Stimulated activated CD4-positive, alpha-beta T cell treated with anti-CD3 and anti-CD28 coated beads, Interleukin-1b, Interleukin-23, amount 100 ng/mL, for 48 hours (primary cell): ENCODE measurements around the gene SSR1.
"Not testable (repeated sequence)": the region's sequence is repeated elsewhere in the genome, so short reads cannot be mapped to it uniquely, and the experiment has no call there.

Source experiments
- DNase-seq: peaks from one replicate; pipeline ENCODE4 v3.0.0-alpha.2; 2020

SSR1 gene

GRCh38 chr6:7316658-7317533 lies 3.9 kb upstream of the SSR1 start:
- no peak for DNase-seq

- DNase-seq, result no peak
These were observed 3.0 kb upstream of the SSR1 start for GRCh38 chr6:7315948-7316365.

- not testable (repeated sequence) for DNase-seq
These were observed 2.3 kb upstream of the SSR1 start for GRCh38 chr6:7315087-7315947.

GRCh38 chr6:7314414-7314813 lies 1.4 kb upstream of the SSR1 start:
- DNase-seq, result no peak

- DNase-seq, result no peak
These were observed 636 bp upstream of the SSR1 start for GRCh38 chr6:7313505-7314165.

GRCh38 chr6:7311917-7312615 lies 933 bp downstream of the SSR1 start:
- peak; percentile 37 for DNase-seq

- DNase-seq, result no peak
These were observed 1.8 kb downstream of the SSR1 start for GRCh38 chr6:7311176-7311575.

- no peak for DNase-seq
These were observed 3.9 kb downstream of the SSR1 start for GRCh38 chr6:7309050-7309449.

GRCh38 chr6:7307533-7307932 lies 5.5 kb downstream of the SSR1 start:
- DNase-seq, result no peak

- no peak for DNase-seq
These were observed 8.2 kb downstream of the SSR1 start for GRCh38 chr6:7304821-7305220.

GRCh38 chr6:7301702-7302101 lies 11.3 kb downstream of the SSR1 start:
- no peak for DNase-seq

- DNase-seq, result no peak
These were observed 12.1 kb downstream of the SSR1 start for GRCh38 chr6:7300926-7301325.

- DNase-seq, result no peak
These were observed 14.9 kb downstream of the SSR1 start for GRCh38 chr6:7298113-7298512.

GRCh38 chr6:7296602-7297001 lies 16.4 kb downstream of the SSR1 start:
- DNase-seq, result no peak

GRCh38 chr6:7295916-7296315 lies 17.1 kb downstream of the SSR1 start:
- DNase-seq, result no peak

- DNase-seq, result no peak
These were observed 20.3 kb downstream of the SSR1 start for GRCh38 chr6:7292596-7293255.

GRCh38 chr6:7290079-7290478 lies 22.9 kb downstream of the SSR1 start:
- no peak for DNase-seq

GRCh38 chr6:7285416-7285815 lies 27.6 kb downstream of the SSR1 start:
- no peak for DNase-seq

GRCh38 chr6:7283676-7284075 lies 29.3 kb downstream of the SSR1 start:
- no peak for DNase-seq

GRCh38 chr6:7282097-7282906 lies 30.7 kb downstream of the SSR1 start:
- DNase-seq, result no peak

GRCh38 chr6:7276199-7276524 lies 36.8 kb downstream of the SSR1 start:
- no peak for DNase-seq
